ENCODE data around the gene PIGQ.
A peak's percentile ranks its signal among the peaks of the same experiment; 100 is the strongest.

The PIGQ gene

DNA sequence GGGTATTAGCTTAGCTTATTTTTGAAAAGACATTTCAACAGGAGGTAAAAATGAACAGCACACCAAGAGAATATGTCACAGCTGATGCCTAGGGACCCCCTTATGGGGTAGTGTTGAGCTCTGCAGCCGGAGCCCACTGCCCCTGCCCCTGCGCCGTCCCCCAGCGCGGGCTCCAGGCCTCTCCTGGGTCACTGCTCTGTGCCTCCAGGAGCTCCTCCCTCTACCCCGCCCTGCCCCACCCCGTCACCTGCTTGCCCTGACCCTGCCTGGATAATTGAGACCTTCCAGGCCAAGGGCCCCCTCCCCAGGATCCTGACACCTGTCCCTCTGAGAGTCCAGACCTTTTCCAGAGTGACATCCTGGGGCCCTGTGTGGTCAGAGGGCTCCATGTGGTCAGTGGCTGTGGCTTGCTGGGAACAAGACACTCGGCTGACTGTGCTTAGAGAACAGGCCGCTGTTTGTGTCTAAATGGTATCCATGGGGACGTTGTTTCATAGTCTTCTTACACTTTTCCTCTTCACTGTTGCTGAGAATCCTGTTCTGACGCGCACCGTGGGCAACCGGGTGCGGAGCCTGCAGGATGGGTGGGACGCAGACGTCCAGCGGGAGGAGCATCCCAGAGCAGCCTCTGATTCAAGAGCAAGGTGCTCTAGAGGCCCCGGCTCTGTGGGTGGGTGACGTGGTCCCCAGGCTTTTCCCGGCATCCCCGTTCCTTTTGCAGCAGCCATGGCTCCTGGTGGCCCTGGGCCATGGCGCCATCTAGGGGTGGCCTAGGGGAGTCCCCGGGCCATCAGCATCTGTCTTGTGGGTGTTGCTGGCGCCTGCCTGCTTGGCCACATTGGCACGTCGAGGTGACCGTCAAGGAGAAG lies 41.0 kb downstream of the PIGQ start:
- peak; percentile 60 for DNase-seq

DNA sequence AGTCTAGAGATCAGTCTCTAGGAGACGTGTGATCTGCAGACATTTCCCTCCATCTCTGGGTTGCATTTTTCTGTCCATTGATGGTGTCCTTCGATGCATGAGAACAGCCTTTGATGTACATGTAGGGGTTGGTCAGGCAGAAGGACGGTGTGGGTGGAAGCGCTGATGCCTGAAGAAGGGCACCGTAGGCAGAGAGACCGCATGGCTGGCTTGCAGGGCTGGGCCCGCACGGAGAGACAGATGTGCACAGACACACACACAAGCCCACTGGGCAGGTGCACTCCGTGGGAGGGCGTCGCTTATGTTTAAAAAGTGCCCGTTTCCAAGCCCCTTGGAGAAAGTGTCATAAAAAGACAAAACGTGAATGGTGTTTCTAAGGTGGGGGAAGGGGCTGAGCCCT lies 45.4 kb downstream of the PIGQ start:
- DNase-seq, result no peak

DNA sequence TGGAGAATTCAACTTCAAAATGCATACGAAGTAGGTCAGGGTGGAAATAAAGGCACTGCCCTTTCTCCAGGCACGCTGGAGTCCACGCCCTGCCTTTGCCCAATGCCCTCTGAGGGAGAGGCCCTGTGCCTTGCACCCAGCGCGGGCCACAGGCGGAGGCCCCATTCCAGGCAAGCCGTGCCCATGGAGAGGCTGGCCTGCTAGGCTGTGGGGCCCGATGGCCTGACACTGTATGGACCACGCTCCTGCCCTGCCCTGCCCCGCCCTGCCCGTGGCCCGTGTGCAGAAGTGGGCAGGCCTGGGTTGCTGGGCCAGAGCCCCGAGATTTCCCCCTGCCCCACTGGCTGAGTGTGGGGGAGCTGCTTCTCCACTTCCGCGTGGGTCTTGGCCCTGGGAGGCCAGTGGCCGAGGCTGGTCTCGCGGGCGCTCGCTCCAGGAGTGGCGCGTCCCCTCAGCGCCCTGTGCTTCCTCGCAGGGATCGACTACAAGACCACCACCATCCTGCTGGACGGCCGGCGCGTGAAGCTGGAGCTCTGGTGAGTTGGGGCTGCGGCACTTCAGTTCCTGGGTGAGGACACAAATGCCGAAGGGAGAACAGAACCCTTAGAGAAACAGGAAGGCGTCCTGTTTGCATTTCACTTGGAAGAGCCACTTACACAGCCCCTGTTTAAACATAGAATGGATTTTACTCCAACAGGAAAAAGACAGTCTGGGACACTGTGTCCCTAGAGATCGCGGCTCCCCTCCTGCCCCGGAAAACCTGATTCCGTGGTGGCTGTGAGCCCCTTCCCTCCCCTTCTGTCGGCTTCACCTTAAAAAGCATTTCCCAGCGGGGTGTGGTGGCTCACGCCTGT lies 47.2 kb downstream of the PIGQ start:
- no peak for DNase-seq

DNA sequence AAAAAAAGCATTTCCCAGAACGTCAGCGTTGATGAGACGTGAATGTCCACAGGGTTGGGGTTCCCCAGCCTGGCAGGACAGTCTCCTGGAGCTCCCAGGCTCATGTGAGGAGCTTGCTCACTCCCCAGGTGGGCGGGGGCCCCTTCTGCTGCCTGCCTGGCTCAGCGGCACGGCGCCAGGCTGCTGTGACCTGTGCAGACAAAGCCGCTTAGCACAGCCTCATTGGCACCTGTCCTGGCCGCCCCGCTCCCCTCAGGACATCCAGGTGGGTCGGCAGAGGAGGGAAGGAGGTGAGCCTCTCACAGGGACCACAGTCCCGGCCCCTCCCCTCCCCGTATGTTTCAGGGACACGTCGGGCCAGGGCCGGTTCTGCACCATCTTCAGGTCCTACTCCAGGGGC lies 48.1 kb downstream of the PIGQ start:
- DNase-seq, result no peak

DNA sequence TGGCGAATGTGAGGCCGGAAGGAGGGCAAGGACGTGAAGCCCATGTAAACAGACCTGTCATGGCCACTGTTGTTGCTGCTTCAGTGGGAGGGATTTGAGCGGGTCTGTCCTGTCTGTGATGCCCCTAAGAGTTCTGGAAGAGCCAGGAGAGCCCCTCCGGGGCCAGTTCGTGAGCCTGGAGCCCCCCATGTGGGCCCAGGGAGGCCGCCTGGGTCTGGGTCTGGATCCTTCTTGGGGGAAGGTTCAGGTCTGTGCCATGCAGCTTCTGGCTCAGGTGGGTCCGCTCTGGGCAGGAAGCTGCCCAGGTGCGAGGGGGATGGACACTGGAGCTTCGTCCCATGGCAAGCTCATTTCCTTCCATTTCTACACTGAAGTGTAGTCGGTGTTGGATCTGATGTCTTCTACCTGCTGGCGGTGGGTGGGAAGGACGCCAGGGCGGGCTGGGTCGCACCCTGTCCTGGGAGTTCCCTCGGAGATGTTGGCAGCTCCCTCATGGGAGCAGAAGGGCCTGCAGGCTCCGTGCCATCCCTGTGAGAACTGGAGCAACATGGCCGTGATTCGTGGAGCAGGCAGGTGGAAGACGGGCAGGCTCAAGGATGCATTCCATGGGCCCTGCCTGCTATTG lies 49.8 kb downstream of the PIGQ start:
- DNase-seq, result no peak

DNA sequence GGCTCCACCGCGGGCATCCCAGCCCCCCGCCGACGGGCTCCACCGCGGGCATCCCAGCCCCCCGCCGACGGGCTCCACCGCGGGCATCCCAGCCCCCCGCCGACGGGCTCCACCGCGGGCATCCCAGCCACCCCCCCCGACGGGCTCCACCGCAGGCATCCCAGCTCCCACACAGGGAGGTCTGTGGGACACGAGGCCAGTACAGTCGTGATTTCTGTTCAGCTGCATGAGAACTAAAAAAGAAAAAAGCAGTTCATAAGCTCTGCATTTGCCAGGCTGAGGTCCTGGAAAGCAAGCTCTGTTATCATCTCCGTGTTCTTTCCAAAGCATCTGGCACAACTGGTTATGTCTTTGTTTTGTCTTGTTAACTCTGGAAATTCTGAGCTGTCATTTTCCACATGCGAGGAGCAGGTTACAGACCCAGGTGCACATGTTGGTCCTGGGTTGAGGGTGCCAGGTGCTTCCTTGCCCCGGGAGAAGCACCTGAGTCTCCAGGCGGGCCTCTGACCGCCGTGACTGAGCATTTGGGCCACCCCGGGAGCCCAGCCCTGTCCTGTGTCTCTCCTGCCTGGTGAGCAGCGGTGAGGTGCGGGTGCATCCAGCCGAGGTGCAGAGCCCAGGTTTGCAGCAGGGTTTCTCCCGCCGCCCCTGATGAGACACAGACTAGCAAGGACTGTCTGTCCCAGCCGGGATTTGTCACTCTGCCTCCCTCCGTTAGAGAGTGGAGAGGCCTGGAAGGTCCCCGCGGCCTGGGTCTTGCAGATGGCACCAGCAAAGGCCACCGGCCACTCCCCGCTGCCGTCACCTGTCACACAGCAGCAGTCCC lies 51.1 kb downstream of the PIGQ start:
- no peak for DNase-seq

DNA sequence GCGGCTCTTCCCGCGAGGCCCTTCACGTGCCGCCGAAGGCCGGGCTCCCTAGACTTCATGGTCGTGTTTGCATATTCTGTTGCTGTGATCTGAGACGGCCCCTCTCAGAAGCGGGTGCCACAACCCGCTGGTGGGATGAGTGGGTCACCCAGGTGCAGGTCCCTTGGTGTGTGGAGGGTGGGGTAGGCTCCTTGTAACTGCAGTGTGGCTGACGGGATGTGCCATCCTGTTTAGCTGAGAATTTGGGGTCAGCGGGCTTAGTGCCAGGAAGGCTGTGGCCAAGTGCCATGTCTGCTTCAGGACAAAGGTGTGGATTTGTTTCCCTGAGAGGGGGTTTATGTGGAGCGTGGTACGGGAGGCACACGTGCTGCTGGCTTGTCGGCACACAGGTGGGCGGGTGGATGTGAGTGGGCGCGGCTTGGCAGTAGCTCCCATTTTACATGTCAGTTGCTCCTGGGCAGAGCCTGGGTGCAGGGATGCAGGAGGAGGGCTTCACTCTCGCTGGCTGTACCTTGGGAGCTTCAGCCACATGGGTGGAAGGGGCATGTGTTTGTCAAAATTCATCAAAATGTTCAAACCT lies 51.8 kb downstream of the PIGQ start:
- no peak for DNase-seq

DNA sequence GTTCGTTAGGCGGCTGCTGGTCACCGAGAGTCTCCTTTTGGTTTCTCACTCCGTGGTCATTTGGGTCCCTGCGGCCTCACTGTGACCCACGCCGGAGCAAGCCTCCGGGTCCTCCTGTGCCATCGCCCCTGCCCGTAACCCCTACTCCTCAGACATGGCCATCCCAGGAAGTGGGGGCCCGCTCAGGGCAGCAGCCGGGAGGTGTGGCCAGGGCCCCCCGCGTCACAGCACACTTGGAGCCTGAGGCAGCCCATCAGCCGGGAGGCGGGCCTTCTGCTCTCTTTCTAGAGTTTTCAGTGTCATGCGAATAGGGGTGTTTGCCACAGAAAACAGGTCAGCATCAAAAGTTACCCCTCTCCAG lies 53.1 kb downstream of the PIGQ start:
- no peak for DNase-seq

DNA sequence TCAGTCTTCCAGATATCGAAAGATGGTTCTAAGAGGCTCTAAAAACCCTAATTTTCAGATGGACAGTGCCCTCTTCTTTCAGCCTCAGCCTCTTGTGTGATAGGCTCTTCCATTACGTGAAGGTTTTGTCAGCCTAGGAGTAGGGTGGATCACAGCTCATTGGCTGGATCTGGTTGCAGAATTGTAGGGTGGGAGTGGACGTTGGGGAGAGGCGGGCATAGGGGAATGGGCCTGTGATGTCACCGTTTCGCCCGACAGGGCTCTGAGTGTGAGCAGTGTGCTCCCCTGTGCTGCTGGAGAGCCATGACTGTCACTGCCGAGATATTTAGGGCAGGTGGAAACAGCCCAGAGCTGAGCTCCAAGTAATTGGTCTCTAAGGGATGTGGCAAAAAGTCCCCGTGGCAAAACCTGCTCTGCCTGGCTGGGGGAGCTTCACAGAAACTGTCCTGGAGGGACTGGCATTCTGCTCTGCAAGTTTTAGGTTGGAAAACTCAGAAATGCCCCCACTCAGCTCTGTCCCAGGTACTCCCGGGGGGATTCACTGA lies 54.8 kb downstream of the PIGQ start:
- no peak for DNase-seq

DNA sequence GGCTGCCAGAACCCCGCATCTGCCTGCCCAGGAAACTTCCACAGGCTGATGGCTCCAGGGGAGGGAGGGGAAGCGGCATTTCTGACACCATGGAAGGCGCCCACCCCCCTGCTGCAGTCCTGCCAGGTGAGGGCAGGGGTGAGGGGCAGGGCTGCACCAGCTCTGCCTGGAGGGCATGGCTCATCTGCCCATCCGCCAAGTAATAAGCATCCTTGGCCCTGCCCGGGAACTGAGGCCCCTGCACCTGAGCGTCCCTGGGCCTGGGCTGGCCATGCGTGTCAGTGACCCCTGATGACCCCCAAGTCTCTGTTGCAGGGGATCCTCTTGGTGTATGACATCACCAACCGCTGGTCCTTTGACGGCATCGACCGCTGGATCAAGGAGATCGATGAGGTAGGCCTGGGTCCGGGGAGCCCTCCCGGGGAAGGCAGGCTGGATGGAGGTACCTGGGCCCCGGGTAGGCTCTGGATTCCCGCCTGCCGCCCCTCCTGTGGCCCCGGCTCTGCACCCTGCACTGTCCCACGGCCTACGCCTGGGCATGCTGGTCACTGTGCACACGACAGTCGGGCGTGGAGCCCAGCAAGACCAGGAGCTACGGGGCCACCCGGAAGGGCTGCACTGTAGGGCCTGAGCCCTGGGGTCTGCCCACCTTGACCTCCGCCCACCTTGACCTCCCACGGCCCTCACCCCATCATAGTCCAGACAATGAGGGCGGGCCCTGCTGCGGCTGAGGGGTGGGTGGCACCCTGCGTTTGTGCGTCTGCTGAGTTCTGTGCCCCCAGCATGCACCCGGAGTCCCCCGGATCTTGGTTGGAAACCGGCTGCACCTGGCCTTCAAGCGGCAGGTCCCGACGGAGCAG lies 55.6 kb downstream of the PIGQ start:
- no peak for DNase-seq

DNA sequence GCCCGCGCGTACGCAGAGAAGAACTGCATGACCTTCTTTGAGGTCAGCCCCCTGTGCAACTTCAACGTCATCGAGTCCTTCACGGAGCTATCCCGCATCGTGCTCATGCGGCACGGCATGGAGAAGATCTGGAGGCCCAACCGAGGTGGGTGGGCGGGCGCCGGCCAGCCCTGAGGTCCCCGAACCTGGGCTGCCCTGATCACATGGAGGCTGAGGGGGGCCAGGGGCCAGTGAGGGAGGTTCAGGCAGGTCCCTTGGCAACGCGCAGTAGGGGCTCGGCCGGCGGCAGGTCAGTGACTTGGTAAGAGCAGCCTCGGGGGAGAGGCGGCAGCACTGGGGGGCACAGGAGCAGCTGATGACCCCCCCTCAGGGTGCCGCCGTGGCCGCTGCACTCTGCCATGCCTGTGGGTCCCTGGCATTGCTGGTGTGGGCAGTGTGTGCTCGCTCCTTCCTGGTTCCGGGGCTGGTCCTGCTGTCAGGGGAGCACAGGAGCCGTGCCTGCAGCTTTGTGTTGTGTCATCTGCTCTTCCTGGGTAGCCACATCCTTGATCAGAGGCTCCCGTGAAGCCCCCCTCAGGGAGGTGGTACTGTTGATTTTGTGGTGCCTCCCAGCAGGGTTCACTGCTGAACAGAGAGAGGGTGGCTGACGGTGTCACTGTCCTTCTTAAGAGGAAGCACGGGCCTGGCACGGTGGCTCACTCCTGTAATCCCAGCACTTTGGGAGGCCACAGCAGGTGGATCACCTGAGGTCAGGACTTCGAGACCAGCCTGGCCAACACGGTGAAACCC lies 56.4 kb downstream of the PIGQ start:
- DNase-seq, result no peak

DNA sequence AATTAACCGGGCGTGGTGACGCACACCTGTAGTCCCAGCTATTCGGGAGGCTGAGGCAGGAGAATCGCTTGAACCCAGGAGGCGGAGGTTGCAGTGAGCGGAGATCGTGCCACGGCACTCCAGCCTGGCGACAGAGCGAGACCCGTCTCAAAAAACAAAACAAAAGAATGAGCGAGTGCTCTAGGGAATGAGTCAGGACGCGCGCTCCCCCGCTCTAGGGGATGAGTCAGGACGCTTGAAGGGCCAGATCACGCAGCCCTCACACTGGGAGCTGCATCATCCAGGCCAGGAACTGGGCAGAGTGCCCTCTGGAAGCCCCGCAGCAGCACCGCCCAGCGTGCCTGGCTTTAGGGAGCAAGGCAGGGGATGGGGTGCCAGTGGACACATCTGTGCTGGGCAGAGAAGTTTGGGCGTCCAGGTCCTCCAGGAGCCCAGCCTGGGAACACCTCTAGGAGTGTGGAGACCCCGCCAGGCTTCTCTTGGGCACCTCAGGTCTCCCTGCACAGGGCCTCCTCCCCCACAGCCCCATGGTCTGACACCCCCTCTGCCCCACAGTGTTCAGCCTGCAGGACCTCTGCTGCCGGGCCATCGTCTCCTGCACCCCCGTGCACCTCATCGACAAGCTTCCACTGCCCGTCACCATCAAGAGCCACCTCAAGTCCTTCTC lies 57.2 kb downstream of the PIGQ start:
- DNase-seq, result no peak

DNA sequence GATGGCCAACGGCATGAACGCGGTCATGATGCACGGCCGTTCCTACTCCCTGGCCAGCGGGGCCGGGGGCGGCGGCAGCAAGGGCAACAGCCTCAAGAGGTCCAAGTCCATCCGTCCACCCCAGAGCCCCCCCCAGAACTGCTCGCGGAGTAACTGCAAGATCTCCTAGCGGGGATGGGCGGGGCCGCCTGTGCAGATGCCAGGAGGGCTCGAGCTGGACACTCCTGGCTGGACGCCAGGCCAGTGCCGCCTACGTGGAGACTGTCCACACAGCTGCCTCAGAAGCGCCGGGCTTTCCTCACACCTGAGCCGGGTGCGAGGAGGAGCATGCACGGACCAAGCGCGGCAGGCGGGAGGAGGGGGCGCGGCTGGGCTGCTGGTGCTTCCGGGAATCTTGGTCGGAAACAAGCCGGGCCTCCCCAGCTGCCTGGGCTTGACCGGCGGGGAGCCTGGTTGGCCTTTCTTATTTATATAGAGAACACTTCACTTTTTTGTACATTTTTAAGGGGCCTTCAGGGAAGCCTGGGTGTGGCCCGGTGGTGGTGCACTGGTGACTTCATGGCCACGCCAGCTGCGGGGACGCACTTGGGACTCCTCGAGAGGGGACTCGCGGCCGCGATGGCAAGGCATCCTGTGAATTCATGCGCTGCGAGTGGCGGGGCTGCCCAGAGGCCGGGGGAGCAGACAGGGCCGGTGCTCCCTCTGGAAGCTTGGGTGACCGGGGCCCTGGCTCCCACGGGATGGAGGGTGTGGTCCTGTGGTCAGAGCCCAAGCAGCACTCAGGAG lies 57.9 kb downstream of the PIGQ start:
- no peak for DNase-seq

DNA sequence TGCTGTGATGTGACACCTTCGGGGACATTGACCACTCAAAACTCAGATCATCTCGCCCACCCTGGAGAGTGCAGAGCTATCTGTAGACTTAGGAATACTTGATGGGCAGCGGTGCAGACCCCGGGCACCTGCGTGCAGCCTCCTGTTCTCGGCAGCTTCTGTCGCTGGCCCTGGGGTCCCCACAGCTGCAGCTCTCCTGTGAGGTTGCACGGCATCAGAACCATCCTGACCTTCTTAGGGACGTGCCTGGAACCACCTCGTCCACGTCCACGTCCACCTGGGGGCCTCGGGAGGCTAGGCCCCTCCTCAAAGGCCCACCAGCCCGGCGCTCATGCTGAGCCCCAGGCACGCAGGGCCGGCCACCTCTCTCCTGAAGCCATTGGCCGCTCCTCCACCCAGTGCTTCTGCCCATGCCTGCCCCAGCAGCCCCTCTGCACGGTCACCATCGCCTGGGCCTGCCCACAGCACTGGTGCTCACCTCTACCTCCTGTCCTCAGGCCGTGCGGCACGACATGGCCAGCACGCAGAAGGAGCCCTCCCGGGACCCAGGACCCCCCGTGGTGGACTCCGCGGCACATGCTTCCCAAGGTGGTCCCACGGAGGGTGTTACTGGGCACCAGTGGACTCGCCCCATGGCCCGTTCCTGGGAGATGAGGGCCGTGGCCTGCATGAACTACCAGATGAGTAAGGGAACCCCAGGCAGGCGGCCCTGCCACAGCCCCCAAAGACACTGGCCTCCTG lies 58.7 kb downstream of the PIGQ start:
- no peak for DNase-seq

DNA sequence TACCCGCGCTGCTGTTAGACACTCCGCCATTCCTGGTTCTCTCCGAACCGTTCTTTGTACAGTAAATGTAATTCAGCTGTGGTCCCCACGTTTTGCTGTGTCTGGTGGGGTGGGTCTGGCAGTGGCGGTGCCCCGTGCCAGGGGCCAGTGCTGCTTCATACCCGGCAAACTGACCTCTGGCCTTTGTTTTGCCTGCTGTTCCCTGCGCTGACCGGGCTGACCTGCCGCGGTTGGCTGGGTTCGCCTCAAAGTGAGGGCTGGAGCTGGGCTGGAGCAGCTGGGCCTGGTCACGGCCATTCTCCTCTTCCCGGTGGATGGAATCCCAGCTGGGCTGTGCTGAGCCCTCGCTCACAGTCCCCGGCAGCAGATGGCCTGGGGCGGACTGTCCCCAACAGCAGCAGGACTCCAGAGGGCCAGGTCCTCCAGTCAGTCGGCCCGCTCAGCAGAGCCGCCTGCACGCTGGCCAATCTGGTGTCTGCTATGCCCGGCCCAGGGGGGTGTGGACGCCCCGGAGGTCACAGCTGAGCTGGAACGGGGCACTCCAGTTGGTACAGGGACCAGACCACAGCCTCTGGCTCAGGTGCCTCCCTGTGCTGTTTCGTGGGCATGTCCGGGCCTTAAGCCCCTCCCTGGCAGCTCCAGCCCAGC lies 59.5 kb downstream of the PIGQ start:
- no peak for DNase-seq

DNA sequence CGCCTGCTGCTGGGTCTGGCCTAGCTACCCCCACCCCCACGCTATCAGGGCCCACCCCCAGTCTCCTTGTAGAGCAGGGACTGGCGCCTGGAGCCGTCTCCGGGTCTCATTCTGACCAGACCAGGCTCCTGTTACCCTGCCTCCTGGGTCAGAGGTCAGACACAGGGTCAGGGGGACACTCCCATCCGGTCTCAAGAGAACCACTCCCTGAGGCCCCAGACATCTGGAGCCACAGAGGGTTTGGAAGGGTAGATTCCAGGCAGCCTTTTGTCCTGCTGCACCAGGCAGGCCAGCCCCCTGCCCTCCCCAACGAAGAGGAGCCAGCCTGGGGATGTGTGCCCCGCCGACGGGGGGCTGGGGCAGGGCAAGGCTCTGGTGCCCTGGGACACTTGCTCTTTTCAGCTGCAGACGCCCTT lies 60.1 kb downstream of the PIGQ start:
- no peak for DNase-seq

DNA sequence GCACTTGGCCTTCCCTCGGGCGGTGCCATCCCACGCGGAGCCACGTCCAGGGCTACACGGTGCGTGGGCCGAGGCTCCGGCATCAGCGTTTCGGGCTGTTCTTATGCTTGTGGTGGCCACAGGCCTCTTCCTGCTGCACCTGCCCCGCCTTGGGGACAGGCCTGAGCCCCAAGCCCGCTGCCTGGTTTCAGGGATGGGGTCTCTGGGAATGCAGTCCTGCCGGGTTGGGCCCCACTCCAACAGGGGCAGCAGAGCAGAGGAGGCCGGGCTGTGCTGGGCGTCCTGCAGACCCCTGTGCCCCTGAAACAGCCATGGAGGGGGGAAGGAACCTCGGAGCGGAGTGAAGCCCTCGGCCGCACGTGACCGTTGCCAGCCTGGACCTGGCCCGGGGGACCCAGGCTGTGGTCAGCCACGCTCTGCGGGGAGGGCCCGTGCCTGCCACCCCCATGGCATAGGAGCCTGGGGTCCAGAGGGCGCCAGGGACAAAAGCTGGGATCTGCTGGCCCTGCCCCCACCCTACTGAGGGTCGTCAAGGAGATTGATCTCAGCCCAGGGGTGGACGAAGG lies 60.6 kb downstream of the PIGQ start:
- DNase-seq, result no peak

Data from CD4-positive, alpha-beta T cell treated with Interleukin-17A for 1 hour (primary cell).